Adrenal gland (tissue), 12 donors: ENCODE data around the gene NME4. TPM values are rescaled to one million over a fixed set of nuclear protein-coding genes. Genes with fewer than 3 reads are reported as not detected.

Source experiments
- DNase-seq, 7 donors: peaks; one replicate each; pipeline ENCODE4 v3.0.0-alpha.2; 2019 to 2020
- H3K27ac ChIP-seq, 5 donors: fragments of 200-600 bp; sonication (generic) in 4 of 5; 1 replicate in 3 of 5; 2 replicates in 2 of 5; pipeline versions ENCODE4 v1.5.1 to v1.8.0; 2016 to 2020; ENCODE audit warnings: mild to moderate bottlenecking in 1 of 5
- H3K27me3 ChIP-seq: fragments of 200-600 bp; 2 replicates; pipeline ENCODE4 v1.8.0; 2021
- H3K36me3 ChIP-seq, 2 donors: fragments of 200-600 bp; replicated peaks in 1 of 2; 1 replicate in 1 of 2; 2 replicates in 1 of 2; pipeline versions ENCODE4 v1.5.1 to v1.8.0; 2018 to 2022
- H3K4me1 ChIP-seq, 2 donors: fragments of 200-600 bp; replicated peaks in 1 of 2; 1 replicate in 1 of 2; 2 replicates in 1 of 2; pipeline versions ENCODE4 v1.5.1 to v1.8.0; 2018 to 2021
- H3K4me3 ChIP-seq, 4 donors: fragments of 200-600 bp; sonication (generic) in 3 of 4; one replicate each; pipeline ENCODE4 v1.5.1; 2016 to 2018
- H3K9me3 ChIP-seq, 3 donors: fragments of 200-600 bp; sonication (generic) in 1 of 3; replicated peaks in 1 of 3; 1 replicate in 2 of 3; 2 replicates in 1 of 3; pipeline versions ENCODE4 v1.5.1 to v1.8.0; 2016 to 2021
- POLR2A ChIP-seq, 2 donors: fragments of 450-650 bp; IDR thresholded peaks; one replicate each; pipeline ENCODE4 v1.6.1; 2017; ENCODE audit warnings: antibody characterized with exemption in 2 of 2, mild to moderate bottlenecking in 2 of 2, moderate library complexity in 1 of 2
- WGBS, 4 donors: extraction: QIAGEN DNeasy Blood & Tissue Kit in 2 of 4; methylation state at CpG; one replicate each; pipeline versions ENCODE4 v1.1.5 to v1.1.7; 2013 to 2017; 5-methylcytosine and 5-hydroxymethylcytosine counted together
- intact Hi-C, 2 donors: fragments of 100-400 bp; cut with DNase I; formaldehyde crosslinking; loops; one replicate each; pipeline versions ENCODE4 v1.14.1 to v1.15.0; 2022 to 2023
- polyA plus RNA-seq, 3 donors: library from polyadenylated mRNA; stranded (reverse); fragments of 200-250 nt in 2 of 3; fragments of 350-450 nt in 1 of 3; fragmentation: Illumina TruSeq in 1 of 3; extraction: RNeasy Lipid Tissue Mini Kit (QIAGEN cat#74804) in 1 of 3; gene quantifications; one replicate each; pipeline ENCODE4 v1.2.3, GENCODE V29; 2013 to 2014
- small RNA-seq, 2 donors: library from RNA; depleted of rRNA; stranded (forward); fragments of <200 nt; gene quantifications; one replicate each; pipeline ENCODE3, GENCODE V24; 2016
- total RNA-seq, 9 donors: library from RNA; depleted of rRNA in 4 of 9; stranded (reverse); fragments of >200 nt in 4 of 9; fragments of 120-200 nt in 1 of 9; fragmentation: NEBNext Ultra II Directional in 1 of 9; extraction: Animal tissue kit (Norgen Biotek cat#: 25700) in 1 of 9; gene quantifications; one replicate each; pipeline versions ENCODE4 v1.1.0 to v1.2.4, GENCODE V29; 2013 to 2023
- TF ChIP-seq, protein P1 (sequence below), 6 experiments: fragments of 450-650 bp in 4 of 6; fragments of 200-600 bp in 2 of 6; sonication (generic) in 1 of 6; IDR thresholded peaks; 1 replicate in 5 of 6; 2 replicates in 1 of 6; pipeline versions ENCODE4 v1.5.1 to v1.8.0; 2016 to 2021; ENCODE audit warnings: antibody characterized with exemption in 6 of 6, mild to moderate bottlenecking in 2 of 6, moderate library complexity in 1 of 6
- donor health status: healthy with polysubstance abuse.
- donor health status: Bipolar disorder and iron deficiency.
- donor health status: DM: yes; HTN: yes; CAD: no.
- donor health status: DM: no; HTN: no; CAD: no.
- donor health status: DM: no; HTN: no; CAD: no.
- donor health status: DM: yes; HTN: yes; CAD: no.

NME4 gene
- total and polyA plus RNA-seq, 12 donors: 67.8 to 492 (median 169) TPM

GRCh38 chr16:442976-443375 lies 46.0 kb downstream of the NME4 start:
- H3K9me3 ChIP-seq: no peaks in the 10 kb centered on the region
- no peaks in the 10 kb centered on the region for H3K36me3 ChIP-seq
- 77 to 86% (median 81%) methylated on average over 6 of the region's 6 CpGs for WGBS, 4 donors
- intact Hi-C loops: no loop called here
- H3K4me1 ChIP-seq: no peaks in the 10 kb centered on the region
- DNase-seq: no peak
- H3K4me3 ChIP-seq: no peak overlapping the region
- no peaks in the 10 kb centered on the region for H3K27me3 ChIP-seq
- TF ChIP-seq POLR2A (IDR thresholded peaks at IDR 0.05): no peak
- TF ChIP-seq, protein P1, sequence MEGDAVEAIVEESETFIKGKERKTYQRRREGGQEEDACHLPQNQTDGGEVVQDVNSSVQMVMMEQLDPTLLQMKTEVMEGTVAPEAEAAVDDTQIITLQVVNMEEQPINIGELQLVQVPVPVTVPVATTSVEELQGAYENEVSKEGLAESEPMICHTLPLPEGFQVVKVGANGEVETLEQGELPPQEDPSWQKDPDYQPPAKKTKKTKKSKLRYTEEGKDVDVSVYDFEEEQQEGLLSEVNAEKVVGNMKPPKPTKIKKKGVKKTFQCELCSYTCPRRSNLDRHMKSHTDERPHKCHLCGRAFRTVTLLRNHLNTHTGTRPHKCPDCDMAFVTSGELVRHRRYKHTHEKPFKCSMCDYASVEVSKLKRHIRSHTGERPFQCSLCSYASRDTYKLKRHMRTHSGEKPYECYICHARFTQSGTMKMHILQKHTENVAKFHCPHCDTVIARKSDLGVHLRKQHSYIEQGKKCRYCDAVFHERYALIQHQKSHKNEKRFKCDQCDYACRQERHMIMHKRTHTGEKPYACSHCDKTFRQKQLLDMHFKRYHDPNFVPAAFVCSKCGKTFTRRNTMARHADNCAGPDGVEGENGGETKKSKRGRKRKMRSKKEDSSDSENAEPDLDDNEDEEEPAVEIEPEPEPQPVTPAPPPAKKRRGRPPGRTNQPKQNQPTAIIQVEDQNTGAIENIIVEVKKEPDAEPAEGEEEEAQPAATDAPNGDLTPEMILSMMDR (IDR thresholded peaks at IDR 0.05): no peak
- no peak overlapping the region for H3K27ac ChIP-seq

DNA sequence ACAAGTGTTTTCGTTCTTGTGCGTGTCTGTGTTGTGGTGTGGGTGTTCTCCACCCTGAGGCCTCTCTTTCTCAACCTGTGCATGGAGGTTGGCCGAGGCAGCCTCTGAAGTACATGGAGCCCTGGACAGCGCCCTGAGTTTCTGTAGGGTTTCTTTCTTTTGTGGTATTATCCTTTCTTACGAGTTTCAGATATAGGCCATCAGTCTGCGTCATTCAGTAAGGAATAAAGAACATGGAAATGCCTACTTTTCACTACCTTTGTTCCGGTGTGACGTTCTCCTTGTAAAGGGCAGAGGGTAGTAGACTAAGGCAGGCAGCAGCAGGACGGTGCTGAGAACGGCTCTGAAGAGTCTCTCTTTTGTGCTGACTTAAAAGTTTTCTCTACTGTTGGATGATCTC lies 47.0 kb downstream of the NME4 start:
- Histone ChIP-seq H3K9me3 (no peaks in the 10 kb centered on the region), H3K36me3 (no peaks in the 10 kb centered on the region), H3K27ac (no peak overlapping the region), H3K27me3 (no peaks in the 10 kb centered on the region), H3K4me3 (no peak overlapping the region), H3K4me1 (no peaks in the 10 kb centered on the region)
- WGBS, 4 donors: 95 to 97% (median 95%) methylated on average over 10 of the region's 10 CpGs
- no peak for TF ChIP-seq POLR2A (IDR thresholded peaks at IDR 0.05)
- TF ChIP-seq, protein P1 (IDR thresholded peaks at IDR 0.05): no peak
- intact Hi-C loops: no loop called here
- DNase-seq: no peak

DNA sequence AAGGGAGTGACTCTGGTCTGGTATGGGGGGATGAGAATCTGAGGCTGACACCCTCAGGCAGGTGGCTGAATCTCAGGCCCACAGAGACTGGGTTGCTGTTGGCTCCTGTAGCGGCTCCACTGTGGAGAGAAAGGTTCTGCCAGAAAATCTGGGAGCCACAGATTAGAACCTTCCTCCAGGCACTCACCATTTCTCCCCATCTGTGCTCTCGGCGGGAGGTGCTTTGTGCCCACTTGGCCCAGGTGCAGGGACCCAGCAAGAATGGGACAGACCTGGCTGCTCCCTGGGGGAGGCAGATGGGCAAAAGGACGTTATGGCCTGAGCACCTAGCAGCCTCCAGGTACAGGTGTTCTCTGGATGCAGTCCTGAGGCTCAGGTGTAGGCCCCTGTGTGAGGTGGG lies 48.6 kb downstream of the NME4 start:
- intact Hi-C loops: no loop called here
- Histone ChIP-seq H3K27me3 (no peaks in the 10 kb centered on the region), H3K4me3 (no peak overlapping the region), H3K27ac (no peak overlapping the region), H3K9me3 (no peaks in the 10 kb centered on the region), H3K36me3 (no peaks in the 10 kb centered on the region), H3K4me1 (no peaks in the 10 kb centered on the region)
- WGBS, 4 donors: 90 to 100% (median 94%) methylated on average over 1 to 4 of the region's 4 CpGs
- no peak for DNase-seq
- TF ChIP-seq, protein P1 (IDR thresholded peaks at IDR 0.05): no peak
- TF ChIP-seq POLR2A (IDR thresholded peaks at IDR 0.05): no peak

Small RNA genes lying within 50 kb of the gene (small RNA-seq; reads per million reads assigned to genes)
- 0 reads per million in 2 donors for gene RF00019

Other genes with a start within 250 kb of the NME4 start
- 1 to 10 TPM in 2 of 9 donors, under 1 TPM in 1, not detected in 6; 0.61 to 1.3 (median 1.3) TPM for gene HBZ, start 244.6 kb upstream of the NME4 start, total RNA-seq
- not detected for gene HBZ, start 244.6 kb upstream of the NME4 start, polyA plus RNA-seq
- gene HBM, start 231.2 kb upstream of the NME4 start, total RNA-seq: 10 to 100 TPM in 1 of 9 donors, under 1 TPM in 2, not detected in 6; 0.53 to 30.2 (median 0.61) TPM
- not detected for gene HBM, start 231.2 kb upstream of the NME4 start, polyA plus RNA-seq
- 1,000 to 10,000 TPM in 1 of 9 donors, 100 to 1,000 TPM in 1, 10 to 100 TPM in 3, 1 to 10 TPM in 3, not detected in 1; 1.9 to 1,723 (median 23.6) TPM for gene HBA2, start 224.3 kb upstream of the NME4 start, total RNA-seq
- 100 to 1,000 TPM in 1 of 3 donors, 10 to 100 TPM in 1, not detected in 1; 51.7 to 113 TPM for gene HBA2, start 224.3 kb upstream of the NME4 start, polyA plus RNA-seq
- 100 to 1,000 TPM in 2 of 9 donors, 10 to 100 TPM in 4, not detected in 3; 12.7 to 742 (median 34.7) TPM for gene HBA1, start 220.5 kb upstream of the NME4 start, total RNA-seq
- gene HBA1, start 220.5 kb upstream of the NME4 start, polyA plus RNA-seq: 10 to 100 TPM in 2 of 3 donors, not detected in 1; 18.2 to 30.1 TPM
- gene HBQ1, start 216.7 kb upstream of the NME4 start, total RNA-seq: 1 to 10 TPM in 2 of 9 donors, not detected in 7; 1.9 to 6.0 TPM
- gene HBQ1, start 216.7 kb upstream of the NME4 start, polyA plus RNA-seq: under 1 TPM in 1 of 3 donors, not detected in 2; 0.44 TPM
- 100 to 1,000 TPM in 2 of 9 donors, 10 to 100 TPM in 7; 19.7 to 128 (median 68.6) TPM for gene LUC7L, start 167.8 kb upstream of the NME4 start, total RNA-seq
- 100 to 1,000 TPM in 2 of 3 donors, 10 to 100 TPM in 1; 29.0 to 700 (median 372) TPM for gene LUC7L, start 167.8 kb upstream of the NME4 start, polyA plus RNA-seq
- 100 to 1,000 TPM in 4 of 9 donors, 10 to 100 TPM in 5; 67.5 to 207 (median 99.4) TPM for gene FAM234A, start 162.4 kb upstream of the NME4 start, total RNA-seq
- gene FAM234A, start 162.4 kb upstream of the NME4 start, polyA plus RNA-seq: 10 to 100 TPM; 60.2 to 91.5 (median 68.2) TPM
- gene RGS11, start 121.3 kb upstream of the NME4 start, total RNA-seq: 10 to 100 TPM in 1 of 9 donors, 1 to 10 TPM in 7, under 1 TPM in 1; 0.83 to 51.1 (median 5.7) TPM
- 10 to 100 TPM in 2 of 3 donors, 1 to 10 TPM in 1; 1.4 to 98.6 (median 34.9) TPM for gene RGS11, start 121.3 kb upstream of the NME4 start, polyA plus RNA-seq
- gene ARHGDIG, start 116.6 kb upstream of the NME4 start, total RNA-seq: 1 to 10 TPM in 2 of 9 donors, under 1 TPM in 4, not detected in 3; 0.23 to 2.1 (median 0.64) TPM
- gene ARHGDIG, start 116.6 kb upstream of the NME4 start, polyA plus RNA-seq: 1 to 10 TPM in 2 of 3 donors, under 1 TPM in 1; 0.40 to 3.5 (median 1.3) TPM
- gene PDIA2, start 114.0 kb upstream of the NME4 start, total RNA-seq: 1 to 10 TPM in 1 of 9 donors, under 1 TPM in 5, not detected in 3; 0.28 to 1.4 (median 0.58) TPM
- 1 to 10 TPM in 2 of 3 donors, not detected in 1; 2.6 to 9.7 TPM for gene PDIA2, start 114.0 kb upstream of the NME4 start, polyA plus RNA-seq
- gene AXIN1, start 44.5 kb upstream of the NME4 start, total RNA-seq: 10 to 100 TPM; 10.1 to 22.4 (median 19.7) TPM
- 10 to 100 TPM in 2 of 3 donors, 1 to 10 TPM in 1; 5.6 to 16.3 (median 13.8) TPM for gene AXIN1, start 44.5 kb upstream of the NME4 start, polyA plus RNA-seq
- gene MRPL28, start 26.7 kb upstream of the NME4 start, total RNA-seq: 100 to 1,000 TPM in 3 of 9 donors, 10 to 100 TPM in 6; 65.2 to 132 (median 77.1) TPM
- gene MRPL28, start 26.7 kb upstream of the NME4 start, polyA plus RNA-seq: 100 to 1,000 TPM in 2 of 3 donors, 10 to 100 TPM in 1; 42.9 to 155 (median 123) TPM
- 10 to 100 TPM; 31.7 to 66.7 (median 45.0) TPM for gene PGAP6, start 15.2 kb upstream of the NME4 start, total RNA-seq
- 10 to 100 TPM; 18.2 to 55.5 (median 39.0) TPM for gene PGAP6, start 15.2 kb upstream of the NME4 start, polyA plus RNA-seq
- gene DECR2, start 4.7 kb downstream of the NME4 start, total RNA-seq: 10 to 100 TPM; 15.8 to 65.5 (median 36.1) TPM
- 100 to 1,000 TPM in 2 of 3 donors, 1 to 10 TPM in 1; 5.9 to 143 (median 105) TPM for gene DECR2, start 4.7 kb downstream of the NME4 start, polyA plus RNA-seq
- gene RAB11FIP3, start 28.4 kb downstream of the NME4 start, total RNA-seq: 10 to 100 TPM; 15.6 to 53.0 (median 40.1) TPM
- gene RAB11FIP3, start 28.4 kb downstream of the NME4 start, polyA plus RNA-seq: 10 to 100 TPM; 12.7 to 63.4 (median 44.2) TPM
- 10 to 100 TPM; 12.4 to 45.8 (median 42.9) TPM for gene CAPN15, start 130.5 kb downstream of the NME4 start, total RNA-seq
- gene CAPN15, start 130.5 kb downstream of the NME4 start, polyA plus RNA-seq: 10 to 100 TPM in 2 of 3 donors, 1 to 10 TPM in 1; 2.3 to 91.8 (median 56.8) TPM
- not detected for gene PRR35, start 163.2 kb downstream of the NME4 start, total RNA-seq
- not detected for gene PRR35, start 163.2 kb downstream of the NME4 start, polyA plus RNA-seq
- gene NHLRC4, start 169.8 kb downstream of the NME4 start, total RNA-seq: 10 to 100 TPM in 5 of 9 donors, 1 to 10 TPM in 4; 1.6 to 22.3 (median 12.7) TPM
- gene NHLRC4, start 169.8 kb downstream of the NME4 start, polyA plus RNA-seq: 1 to 10 TPM in 2 of 3 donors, under 1 TPM in 1; 0.57 to 7.2 (median 3.3) TPM
- 100 to 1,000 TPM in 1 of 9 donors, 10 to 100 TPM in 8; 21.1 to 107 (median 78.5) TPM for gene PIGQ, start 172.8 kb downstream of the NME4 start, total RNA-seq
- gene PIGQ, start 172.8 kb downstream of the NME4 start, polyA plus RNA-seq: 100 to 1,000 TPM in 2 of 3 donors, 10 to 100 TPM in 1; 12.7 to 317 (median 111) TPM
- gene RAB40C, start 192.9 kb downstream of the NME4 start, total RNA-seq: 10 to 100 TPM in 8 of 9 donors, 1 to 10 TPM in 1; 6.0 to 20.9 (median 15.8) TPM
- 10 to 100 TPM in 2 of 3 donors, 1 to 10 TPM in 1; 2.3 to 36.2 (median 19.1) TPM for gene RAB40C, start 192.9 kb downstream of the NME4 start, polyA plus RNA-seq
- 1 to 10 TPM in 1 of 9 donors, under 1 TPM in 7, not detected in 1; 0.18 to 1.1 (median 0.36) TPM for gene WFIKKN1, start 233.8 kb downstream of the NME4 start, total RNA-seq
- 1 to 10 TPM in 1 of 3 donors, under 1 TPM in 1, not detected in 1; 0.71 to 3.9 TPM for gene WFIKKN1, start 233.8 kb downstream of the NME4 start, polyA plus RNA-seq
- gene METTL26, start 239.1 kb downstream of the NME4 start, total RNA-seq: 100 to 1,000 TPM in 5 of 9 donors, 10 to 100 TPM in 4; 71.8 to 351 (median 122) TPM
- 100 to 1,000 TPM in 2 of 3 donors, 10 to 100 TPM in 1; 40.4 to 403 (median 328) TPM for gene METTL26, start 239.1 kb downstream of the NME4 start, polyA plus RNA-seq
- 100 to 1,000 TPM in 7 of 9 donors, 10 to 100 TPM in 2; 67.0 to 188 (median 149) TPM for gene MCRIP2, start 244.6 kb downstream of the NME4 start, total RNA-seq
- gene MCRIP2, start 244.6 kb downstream of the NME4 start, polyA plus RNA-seq: 100 to 1,000 TPM in 2 of 3 donors, 1 to 10 TPM in 1; 7.1 to 253 (median 241) TPM